HG03103 (cell line): ENCODE data around the gene MLLT3.

Experiments used
- ATAC-seq: cut with Tn5 transposase; IDR thresholded peaks from one replicate; pipeline ENCODE4 v1.9.1; 2021; ENCODE audit warnings: low read depth; ENCODE audit not compliant: unreplicated experiment

Gene MLLT3

DNA sequence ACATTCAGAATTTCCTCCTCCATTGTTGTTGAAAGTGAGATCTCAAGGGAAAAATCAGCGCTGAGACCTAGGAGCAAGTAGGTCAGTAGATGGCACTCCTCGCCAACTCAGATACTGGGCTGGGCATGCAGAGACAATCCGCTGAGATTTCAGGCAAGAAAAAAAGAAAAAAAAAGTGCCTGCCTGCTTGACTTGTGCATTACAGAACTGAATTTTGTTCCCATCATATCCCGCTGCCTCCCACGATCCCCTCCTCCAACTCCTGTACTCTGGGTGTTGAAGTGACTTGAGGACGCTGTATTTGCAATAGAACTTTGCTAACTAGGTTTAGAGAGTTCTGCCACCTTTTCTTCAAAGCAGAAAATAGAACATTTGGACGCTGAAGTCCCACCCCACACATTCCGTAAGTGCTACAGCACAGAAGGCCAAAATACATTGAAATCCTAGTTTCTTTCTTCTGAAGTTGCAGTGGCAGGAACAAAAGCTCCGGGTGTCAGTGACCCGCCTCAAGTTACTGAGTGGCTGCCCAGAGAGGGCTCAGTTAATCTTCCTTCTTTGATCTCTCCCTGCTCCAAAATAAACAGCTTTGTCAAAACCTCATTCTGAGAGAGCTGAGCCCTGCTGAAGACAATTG is 265.8 kb downstream of the MLLT3 start:
- ATAC-seq = no peak

DNA sequence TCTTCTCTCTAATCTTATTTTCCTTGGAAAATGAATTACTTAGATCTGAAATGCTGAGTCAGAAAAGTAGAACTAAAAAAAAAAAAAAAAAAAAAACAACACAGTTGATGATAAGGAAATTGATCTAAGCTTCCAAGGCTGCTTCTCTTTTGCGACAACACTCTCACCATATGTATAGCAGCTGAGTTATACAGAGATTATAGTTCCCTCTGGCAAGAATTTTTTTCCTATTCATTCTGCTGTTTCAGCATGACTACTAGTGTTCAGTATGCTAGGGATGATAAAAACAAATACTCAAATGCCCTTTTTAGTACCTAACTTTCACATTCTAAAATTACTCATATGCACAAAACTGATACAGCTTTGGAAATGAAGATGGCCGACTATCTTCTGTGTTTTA is 267.3 kb downstream of the MLLT3 start:
- no peak for ATAC-seq

DNA sequence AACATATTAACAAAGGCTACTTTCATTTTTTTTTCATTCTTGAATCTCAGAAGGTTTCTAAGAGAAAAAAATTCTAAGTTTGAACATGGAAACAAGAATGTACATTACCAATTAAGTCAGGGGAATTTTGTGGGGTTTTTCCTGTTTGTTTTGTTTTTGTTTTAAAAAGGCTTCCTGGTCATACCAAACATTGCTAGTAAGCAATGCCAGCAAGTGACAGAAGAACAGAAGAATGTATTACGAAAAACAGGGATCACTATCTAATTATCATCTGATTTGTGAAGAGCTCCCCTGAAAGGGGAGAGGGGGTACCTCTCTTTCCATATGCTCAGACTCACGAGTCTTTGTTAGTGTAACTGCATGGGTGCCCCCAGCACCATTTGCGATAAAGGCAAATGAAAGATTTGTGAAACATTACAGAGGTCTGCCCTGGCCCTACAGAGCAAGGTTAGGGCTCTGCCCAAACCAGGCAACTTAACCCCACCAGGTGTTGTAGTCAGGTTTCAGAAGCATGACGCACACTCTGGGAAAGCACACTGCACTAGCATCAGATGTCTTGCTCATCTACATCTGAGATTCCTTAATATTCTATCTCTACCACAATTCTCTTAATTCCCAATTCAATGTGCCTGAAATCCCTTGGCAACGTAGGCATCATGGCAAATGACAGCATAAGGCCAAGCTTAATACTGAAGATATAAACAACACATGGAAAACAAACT is 268.2 kb downstream of the MLLT3 start:
- no peak for ATAC-seq

DNA sequence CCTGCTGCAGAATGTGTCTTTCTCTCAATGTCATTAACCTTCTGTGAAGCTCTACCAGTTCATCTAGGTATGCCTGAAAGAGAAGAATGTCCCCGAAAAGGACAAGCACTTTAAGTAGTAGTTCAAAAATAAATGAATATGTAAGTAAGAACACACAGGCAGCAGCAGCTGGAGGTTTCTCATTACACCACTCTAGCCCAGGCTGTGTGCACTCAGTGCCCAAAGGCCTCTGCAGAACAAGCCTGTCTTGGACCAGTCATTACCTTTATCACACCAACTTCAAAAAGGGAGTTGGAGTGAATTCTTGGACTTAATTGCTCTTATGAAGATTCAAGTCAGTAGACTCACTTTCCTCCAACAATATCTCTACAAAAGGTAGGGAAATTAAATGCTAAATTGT is 268.8 kb downstream of the MLLT3 start:
- no peak for ATAC-seq

DNA sequence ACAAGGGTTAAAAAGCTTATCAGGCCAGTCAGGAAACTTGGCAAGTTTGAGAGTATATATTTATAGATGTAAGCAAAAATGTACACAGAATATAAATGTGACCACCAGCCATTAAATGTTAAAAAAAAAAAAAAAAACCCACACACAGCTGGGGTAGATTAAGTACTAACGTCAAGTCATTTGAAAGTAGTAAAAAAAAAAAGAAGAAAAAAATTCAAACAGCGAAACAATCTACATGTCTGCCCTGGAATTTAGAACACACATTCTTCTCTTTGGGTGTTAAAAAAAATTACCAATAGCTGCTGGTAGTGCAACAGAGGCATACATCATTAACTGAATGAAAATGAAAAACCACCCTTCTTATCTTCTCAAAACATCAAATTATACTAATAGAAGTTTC is 269.7 kb downstream of the MLLT3 start:
- ATAC-seq = no peak

DNA sequence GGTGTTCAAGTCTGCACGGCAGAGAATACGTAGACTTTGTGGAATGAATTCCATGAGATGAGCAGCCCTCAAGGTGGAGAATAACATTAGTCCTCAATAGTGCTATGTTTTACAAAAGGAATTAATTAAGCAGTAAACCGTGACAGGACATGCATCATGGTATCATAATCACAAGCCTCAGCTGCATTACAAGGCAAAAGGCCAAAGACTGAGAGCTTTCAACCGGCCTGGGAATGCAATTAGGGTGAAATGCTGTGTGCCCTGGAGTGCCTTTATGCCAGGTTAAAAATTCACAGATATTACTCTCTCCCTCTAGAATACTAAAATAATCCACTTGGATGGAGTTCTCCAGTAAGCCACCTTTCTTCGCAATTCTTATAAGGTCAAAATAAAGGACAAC is 270.6 kb downstream of the MLLT3 start:
- no peak for ATAC-seq

DNA sequence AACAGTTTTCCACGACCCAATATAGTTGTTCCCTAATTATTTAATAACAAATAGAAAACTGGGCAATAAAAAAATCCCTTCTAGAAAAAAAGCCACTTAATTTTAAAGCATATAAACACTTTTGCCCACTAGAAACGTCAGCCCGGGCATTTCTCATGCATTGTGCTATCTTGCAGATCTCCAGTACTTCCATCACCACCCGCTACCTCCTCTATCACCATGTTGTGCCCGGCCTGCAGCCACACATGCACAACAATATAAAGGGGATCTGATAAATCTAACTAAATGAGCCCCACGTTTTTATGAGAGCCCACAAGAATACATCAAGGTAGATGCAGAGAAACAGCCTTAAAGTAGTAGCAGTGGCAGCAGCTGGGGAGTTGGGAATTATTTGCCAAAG is 272.7 kb downstream of the MLLT3 start:
- ATAC-seq = no peak

DNA sequence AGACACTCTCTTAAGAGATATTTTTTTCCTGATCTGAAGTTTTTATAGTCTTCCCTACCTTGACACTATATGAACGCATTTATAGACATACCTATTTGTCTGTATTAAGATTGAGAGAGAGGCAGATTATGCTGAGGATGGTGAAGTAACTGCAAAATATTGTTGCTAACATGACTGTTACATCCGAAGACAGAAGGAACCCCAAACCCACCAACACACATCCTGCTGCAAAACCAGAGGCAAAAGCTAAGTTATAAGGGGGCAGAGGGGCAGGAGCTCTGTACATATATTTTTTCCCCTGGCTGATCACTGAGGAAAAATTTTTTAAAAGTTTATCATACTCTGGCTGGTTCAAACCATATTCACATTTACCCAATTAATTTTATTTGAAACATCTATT is 279.0 kb downstream of the MLLT3 start:
- ATAC-seq = no peak

DNA sequence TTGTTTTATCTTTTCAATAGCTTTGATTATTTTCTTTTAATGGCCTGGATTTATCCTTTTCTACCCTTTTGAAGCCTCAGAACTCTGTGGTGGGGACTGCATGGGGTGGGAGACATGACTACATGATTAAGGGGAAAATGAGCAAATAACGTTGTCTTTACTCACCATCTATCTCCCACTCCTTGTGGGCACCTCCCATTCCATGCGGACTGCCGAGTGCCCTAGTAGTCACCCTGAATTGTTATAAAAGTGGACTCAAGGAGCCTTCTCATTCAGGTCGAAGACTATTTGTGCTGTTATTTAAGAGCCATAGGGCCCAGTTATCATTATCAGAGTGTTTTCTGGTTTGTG is 281.8 kb downstream of the MLLT3 start:
- no peak for ATAC-seq

DNA sequence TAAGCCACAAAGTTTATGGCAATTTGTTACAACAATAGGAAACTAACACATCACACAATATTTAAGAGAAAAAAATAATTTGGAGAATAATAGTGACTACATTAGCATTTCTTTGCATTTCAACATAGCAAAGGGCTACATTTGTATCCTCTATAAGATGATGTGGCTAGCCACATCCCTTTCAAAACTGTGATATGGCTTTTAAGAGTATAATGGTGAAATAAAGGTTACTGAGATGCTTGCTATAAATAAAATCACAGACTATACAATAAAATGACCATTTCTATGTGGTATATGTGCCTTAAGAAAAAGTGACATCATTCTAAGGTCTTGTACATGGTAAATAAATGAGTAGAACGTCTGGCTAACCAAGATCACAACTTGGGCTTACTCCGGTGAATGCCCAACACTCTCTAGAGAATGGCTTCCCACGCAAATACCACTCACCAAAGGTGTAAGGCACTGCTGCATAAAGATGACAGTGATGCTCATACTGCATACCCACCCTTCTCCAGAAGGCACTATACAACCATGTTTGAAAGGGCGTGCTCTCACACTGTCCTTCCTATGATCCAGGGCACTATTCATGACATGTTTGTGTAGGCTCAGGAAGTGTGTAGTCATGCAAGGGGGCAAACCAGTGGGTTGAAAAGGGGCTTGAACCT is 286.5 kb downstream of the MLLT3 start:
- no peak for ATAC-seq

DNA sequence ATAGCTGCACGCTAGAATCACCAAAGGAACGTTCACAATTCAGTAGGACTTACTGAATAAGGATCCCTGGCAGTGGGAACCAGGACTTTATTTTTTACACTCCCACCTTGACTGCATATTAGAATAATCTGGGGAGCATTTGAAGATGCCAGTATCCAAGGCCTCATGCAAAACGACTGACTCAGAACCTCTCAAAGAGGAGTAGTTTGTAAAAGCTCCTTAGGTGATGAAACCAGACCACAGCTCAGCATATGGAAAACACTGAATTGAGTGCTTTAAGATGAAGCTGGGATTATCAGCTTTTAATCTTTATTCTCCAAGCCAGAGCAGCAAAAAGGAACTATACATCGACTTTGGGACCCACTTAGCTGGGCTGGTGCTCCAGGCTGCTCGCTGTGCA is 288.3 kb downstream of the MLLT3 start:
- ATAC-seq = no peak

DNA sequence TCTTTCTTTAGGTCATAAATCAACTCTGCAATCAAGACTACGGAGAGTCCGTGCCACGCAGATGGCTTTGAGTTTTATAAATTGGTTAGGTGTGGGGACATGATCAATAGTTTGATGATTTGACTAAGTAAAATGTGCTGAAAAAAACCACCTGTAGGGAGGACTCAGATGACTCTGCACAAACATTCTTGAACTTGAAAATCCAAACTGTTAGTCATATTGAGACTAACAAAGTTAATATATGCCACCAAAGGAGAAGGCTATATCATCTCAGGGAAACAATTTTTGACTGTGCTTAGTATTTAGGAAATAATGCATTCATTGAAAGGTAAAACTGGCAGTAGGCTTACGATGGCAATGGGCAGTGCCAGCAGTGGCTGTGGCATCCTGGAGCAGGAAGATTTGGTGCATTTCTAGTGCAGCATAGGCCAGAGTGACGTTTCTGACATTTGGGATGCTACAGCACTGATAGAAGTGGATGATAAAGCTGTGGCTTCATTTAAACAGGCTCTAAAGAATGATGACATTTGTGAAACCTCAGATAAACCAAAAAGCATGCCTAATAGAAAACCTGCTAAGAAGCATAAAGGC is 291.1 kb downstream of the MLLT3 start:
- no peak for ATAC-seq

DNA sequence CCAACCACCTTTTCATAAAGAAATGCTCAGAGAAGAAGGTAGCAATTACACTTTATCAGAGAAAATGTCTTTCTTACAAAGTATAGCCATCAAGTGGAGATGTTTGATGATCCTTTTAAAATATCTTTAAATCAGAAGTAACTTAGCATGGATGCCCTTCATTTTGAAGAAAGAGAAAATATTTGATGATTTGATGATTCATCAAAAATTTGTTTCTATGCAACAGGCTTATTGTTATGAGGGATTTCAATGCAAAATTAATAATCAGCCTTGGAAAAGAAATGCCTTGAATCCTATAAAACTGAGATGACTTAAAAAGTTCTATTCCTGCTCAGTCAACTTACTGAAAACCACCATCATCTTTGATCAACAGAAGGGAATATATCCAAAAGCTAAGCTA is 291.6 kb downstream of the MLLT3 start:
- no peak for ATAC-seq

DNA sequence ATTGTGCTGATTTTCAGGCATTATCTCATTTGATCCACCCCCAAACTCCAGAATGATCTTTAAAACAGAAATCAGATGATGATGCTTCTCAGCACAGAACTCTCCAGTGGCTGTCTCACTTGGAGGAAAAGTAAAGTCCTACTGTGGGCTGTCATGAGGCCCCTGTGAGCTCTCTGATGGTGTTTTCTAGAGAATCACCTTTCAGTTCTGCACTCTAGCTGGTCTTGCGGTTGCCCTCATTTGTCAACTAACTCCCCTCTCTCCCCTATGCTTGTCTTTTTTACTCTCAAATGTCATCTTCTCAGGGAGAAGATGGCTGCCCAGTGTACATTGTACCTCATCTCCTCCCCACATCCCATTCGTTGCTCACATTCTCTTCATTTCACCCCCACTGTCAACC is 295.8 kb downstream of the MLLT3 start:
- ATAC-seq = no peak

DNA sequence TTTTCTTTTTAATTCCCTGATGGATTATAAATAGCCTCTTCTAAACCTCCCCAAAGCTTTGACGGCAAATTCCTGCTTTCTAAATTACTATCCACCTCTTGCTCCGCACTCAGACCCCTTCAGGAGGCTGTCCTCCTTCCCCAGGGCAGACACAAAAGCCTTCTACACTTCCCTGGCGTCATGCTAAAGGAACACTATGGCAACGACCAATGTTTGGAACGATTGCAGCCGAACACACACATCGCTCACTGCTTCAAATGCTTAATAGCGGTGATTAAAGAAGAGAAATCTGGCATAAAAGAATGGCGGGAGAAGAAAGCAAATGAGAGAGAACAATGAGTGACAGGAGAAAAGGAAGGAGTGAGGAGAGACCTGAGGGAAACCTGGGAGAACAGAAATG is 297.3 kb downstream of the MLLT3 start:
- no peak for ATAC-seq

DNA sequence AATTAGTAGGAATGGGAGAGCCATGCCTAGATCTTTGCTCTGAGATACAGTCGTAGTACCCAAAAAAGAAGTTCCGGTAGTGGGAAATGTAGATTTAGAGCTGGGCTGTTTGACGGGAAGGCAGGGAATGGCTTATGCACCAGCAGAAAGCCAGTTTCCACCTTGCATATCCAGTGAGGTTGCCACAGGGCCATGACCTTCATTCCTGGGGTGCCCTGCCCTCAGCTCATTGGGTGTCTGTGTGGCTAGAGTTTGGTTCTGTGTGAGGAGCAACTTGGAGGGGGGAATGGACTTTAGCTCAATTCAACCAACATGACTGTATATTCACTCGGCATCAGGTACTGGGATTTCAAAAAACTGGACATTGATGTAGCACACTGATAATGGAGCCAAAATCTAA is 300.1 kb downstream of the MLLT3 start:
- ATAC-seq = no peak

DNA sequence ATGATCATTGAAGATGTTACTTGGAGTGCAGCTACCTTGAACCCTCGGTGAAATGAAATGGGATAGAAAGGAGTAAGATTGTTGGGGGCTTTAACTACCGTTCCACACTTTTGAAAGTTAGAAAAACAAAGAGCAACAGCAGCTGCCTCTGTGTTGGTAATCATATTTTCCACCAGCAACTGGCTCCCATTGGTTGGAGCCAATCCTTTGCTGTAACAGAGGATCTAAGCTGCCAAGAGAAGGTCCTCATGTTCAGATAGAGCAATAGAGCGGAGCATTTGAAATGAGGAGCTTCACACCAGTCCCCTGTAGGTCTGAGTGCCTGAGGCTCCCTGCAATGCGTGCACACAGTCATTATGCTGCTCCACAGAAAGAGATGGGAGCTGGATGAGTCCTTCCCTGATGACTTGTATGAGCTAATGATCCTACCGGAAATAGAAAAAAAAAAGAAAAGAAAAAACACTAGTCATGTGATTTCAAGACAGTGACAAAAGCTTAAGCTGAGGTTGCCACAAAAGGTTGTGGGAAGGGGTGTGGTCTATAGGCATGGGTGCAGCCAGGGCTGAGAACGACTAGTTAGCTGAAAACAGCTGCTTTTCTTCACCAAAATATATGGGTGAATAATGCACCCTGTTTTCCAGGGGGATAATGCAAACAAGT is 300.7 kb downstream of the MLLT3 start:
- ATAC-seq = no peak

DNA sequence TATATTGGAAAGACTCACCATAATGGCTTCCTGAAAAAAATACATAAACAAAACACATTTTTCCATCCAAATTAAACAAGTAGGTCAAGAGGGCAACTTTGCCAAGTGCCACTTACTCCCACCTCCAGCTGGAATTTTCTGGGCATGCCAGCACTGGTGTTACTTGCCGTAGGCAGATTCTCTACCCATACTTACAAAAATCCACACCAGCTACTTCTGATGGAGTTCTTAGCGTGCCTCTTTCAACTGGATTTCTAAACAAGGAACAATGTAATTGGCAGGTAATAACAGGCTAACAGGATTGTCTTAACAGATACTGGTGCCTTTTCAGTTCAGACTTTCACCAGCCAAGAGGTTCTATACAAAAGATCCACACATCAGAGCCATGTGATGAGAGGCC is 301.4 kb downstream of the MLLT3 start:
- ATAC-seq = no peak

DNA sequence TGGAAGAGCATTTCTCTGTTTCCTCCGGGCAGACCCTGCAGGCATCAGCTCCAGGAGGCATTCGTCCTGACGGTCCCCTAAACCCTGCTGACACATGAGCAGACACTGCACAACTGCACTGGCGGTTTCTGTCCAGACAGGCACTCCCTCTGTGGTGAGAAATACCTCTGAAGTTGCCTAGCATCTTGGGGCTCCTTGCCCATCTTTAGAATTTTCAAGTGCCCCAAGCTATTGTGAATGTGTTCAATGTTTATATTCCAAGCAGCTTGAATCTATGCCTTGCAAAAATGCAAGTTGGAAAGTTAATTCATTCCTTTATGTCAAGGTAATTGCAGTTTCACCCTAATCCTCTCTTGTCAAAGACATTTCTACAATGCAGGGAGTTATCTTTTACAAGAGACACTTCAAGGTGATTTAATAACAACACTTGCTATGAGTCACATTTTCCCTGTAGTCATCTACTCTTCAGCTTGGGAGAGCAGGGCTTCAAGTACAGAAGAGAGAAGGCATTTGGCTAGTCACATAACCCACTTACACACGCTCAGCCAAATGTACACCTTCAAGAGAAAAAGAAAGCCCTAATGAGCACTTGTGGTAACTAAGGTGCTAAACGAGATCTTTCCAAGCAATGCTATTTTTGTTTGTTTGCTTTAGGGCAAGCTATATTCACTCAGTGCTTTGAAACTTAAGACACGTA is 302.5 kb downstream of the MLLT3 start:
- no peak for ATAC-seq

DNA sequence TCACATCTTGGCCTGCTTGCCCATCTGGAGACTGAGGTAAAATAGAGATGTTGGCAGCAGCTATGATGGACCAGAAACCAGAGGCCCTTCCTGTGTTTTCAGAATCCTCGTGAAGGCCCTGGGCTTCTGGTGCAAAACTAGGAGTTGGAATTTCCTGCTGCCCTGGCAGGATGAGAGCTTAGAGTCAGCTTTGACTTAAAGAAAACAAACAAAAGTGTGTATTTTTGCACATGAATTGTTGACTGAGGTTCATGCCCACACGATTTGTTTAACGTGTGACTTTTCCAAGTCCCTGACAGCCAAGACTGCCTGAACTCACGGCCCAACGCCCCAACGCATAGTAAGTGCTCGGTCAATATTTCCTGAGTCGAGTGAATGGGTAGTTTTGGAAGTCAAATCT is 303.1 kb downstream of the MLLT3 start:
- no peak for ATAC-seq

DNA sequence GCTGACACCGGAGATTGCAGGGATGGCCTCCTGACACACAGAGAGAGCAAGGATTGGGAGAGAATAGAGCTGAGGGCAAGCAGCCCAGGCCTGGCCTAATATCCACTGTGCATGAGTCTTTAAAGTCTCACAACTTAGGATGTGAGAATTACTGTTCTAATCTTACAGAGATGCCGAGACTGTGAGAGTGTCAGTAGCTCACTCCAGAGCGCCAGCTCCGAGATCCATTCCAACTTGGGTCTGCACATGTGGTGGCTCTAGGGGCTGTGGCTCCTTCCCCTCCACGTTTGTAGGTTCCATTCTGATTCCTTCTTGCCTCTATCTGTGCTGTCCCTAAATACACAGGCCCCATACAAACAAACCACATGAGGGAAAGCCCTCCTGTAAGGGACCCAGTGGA is 304.6 kb downstream of the MLLT3 start:
- no peak for ATAC-seq
